ENCODE measurements around the gene NUMB.

- TF ChIP-seq POLR2A (IDR thresholded peaks at IDR 0.05; ENCODE audit: low read depth) = no peak
- no peak for TF ChIP-seq CTCF (IDR thresholded peaks at IDR 0.05)
Measured at GRCh38 chr14:73227812-73228781, 230.2 kb downstream of the NUMB start.

Measured in esophagus muscularis mucosa (tissue), 3 donors.